ENCODE measurements around the gene MAPK8IP3. TPM values are rescaled to one million over a fixed set of nuclear protein-coding genes. Genes with fewer than 3 reads are reported as not detected.

The MAPK8IP3 gene
- total RNA-seq, 2 experiments from 2014 or later: 57.1 to 57.4 TPM

DNA sequence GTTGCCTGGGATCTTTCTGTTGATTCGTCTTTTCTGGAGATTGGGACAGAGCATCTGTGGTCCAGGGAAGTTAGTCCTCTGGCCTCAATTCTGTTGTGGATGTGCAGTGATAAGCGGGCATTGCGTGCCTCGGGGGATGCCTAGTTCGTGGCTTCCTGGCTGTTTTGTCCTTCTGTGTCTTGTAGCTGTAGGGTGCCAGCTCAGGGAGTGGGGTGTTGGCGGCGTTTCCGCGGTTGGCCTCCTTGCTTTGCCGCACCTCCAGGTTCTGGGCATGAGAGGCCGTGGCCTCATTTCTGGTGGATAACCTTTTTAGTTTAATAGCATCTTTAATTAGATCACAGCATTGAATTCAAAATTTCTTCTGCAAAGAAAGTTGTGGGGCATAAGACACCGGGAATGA is 29.3 kb upstream of the MAPK8IP3 start:
- POLR2A ChIA-PET: interaction anchor here (0.5 kb wide), 1 partner anchor 29 kb away, joined by 4 read pairs; no protein-coding TSS in a partner anchor
- CTCF ChIA-PET: no interaction called here

DNA sequence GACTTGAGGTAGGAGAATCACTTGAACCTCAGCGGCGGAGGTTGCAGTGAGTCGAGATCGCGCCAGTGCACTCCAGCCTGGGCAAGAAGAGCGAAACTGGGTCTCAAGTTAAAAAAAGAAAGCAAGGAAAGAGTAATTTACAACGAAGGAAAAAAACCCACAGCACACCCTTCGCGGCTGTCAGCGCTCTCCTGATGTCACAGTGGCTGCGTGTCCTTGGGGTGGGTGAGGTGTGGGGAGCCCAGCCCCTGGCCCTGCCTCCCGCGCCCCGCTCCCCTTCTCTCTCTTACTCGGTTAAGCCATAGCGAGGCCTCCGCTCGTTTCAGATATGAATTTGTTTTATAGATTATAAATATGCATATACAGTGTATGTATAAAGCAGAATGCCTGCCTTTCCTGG is 28.7 kb upstream of the MAPK8IP3 start:
- ChIA-PET CTCF (interaction anchor here (0.9 to 2.2 kb wide), 3 partner anchors 14 to 249 kb away, joined by 3 to 16 read pairs (median 5); partner anchors contain the start of gene MAPK8IP3), POLR2A (interaction anchor here (1.4 to 2.0 kb wide), 2 partner anchors 29 to 67 kb away, joined by 4 to 16 read pairs; partner anchors contain the start of gene MAPK8IP3)

GRCh38 chr16:1677942-1678499 is 28.0 kb upstream of the MAPK8IP3 start, which contains the start of gene JPT2:
Gene JPT2, plus strand, starts transcription at chr16:1678279. Its CDS starts 34 bp downstream, at chr16:1678313.
- CTCF ChIA-PET: interaction anchor here (0.8 to 2.2 kb wide), 4 partner anchors 13 to 249 kb away, joined by 3 to 16 read pairs (median 4); partner anchors contain the start of genes MAPK8IP3, NUBP2 and SPSB3

DNA sequence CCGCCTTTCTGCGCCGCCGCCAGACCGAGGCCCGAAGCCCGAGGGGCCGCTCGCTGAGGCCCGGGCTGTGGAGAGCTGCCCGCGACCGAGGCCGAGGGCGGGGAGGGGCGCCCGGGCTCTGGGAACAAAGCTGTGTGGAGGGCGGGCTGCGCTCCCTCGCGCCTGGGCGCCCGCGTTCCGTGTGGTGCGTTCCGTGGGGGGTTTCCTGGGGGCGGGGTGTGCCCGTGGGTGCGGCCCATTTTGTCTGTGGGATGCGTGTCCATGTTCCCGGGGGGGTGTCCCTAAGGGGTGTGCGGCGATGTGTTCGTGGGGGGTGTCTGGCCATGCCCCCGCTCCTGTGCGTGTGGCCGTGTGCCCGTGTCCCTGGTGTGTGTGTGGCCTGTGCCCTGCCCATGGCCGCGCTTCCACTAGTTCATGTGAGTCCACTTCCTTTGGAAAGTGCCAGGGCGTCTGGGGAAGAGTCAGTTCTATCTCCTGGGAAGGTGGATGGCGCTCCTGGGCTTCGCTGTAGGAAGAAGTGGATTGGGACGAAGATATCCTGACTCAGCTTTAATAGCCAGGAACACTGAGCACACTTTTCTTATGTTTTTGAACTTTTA is 27.4 kb upstream of the MAPK8IP3 start:
- CTCF ChIA-PET: interaction anchor here (0.8 to 2.2 kb wide), 3 partner anchors 28 to 250 kb away, joined by 3 to 16 read pairs (median 5); partner anchors contain the start of genes MAPK8IP3, NUBP2 and SPSB3
- POLR2A ChIA-PET: interaction anchor here (0.9 to 2.0 kb wide), 3 partner anchors 27 to 286 kb away, joined by 3 to 16 read pairs (median 4); partner anchors contain the start of genes MAPK8IP3 and RPS2

More at GRCh38 chr16:1677942-1678499, 28.0 kb upstream of the MAPK8IP3 start, which contains the start of gene JPT2:
- POLR2A ChIA-PET: interaction anchor here (0.6 to 2.0 kb wide), 4 partner anchors 28 to 287 kb away, joined by 3 to 16 read pairs (median 4); partner anchors contain the start of genes MAPK8IP3 and RPS2

GRCh38 chr16:1680361-1680760 is 25.6 kb upstream of the MAPK8IP3 start:
- POLR2A ChIA-PET: no interaction called here
- CTCF ChIA-PET: interaction anchor here (1.3 kb wide), 1 partner anchor 26 kb away, joined by 3 read pairs; the partner anchor contains the start of gene MAPK8IP3

DNA sequence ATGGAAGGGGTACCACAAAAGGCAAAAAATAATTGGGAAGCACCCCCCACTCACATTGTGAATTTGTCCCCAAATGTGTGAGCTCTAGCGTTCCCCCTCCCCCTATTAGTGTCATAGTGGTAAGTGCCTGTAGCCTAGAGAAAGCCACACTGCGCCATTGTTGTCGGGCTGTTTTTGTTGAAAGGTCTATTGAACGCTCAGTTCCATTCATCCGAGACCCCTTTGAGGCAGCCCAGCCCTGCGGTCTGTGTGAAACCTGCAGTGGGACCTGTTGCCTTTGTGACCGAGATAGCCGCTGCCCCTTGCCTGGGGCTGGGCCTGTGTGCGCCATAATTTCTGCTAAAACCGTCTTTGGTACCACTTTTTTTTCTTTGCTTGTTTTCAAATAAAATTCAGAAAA is 25.0 kb upstream of the MAPK8IP3 start:
- CTCF ChIA-PET: no interaction called here
- POLR2A ChIA-PET: no interaction called here

- ChIA-PET CTCF (interaction anchor here (1.6 kb wide), 1 partner anchor 18 kb away, joined by 4 read pairs; the partner anchor contains the start of gene MAPK8IP3), POLR2A (no interaction called here)
Measured at GRCh38 chr16:1687427-1688316, 18.3 kb upstream of the MAPK8IP3 start.

GRCh38 chr16:1688807-1689560 is 17.0 kb upstream of the MAPK8IP3 start:
- POLR2A ChIA-PET: interaction anchor here (0.7 kb wide), 1 partner anchor 18 kb away, joined by 3 read pairs; no protein-coding TSS in a partner anchor
- CTCF ChIA-PET: no interaction called here

GRCh38 chr16:1689853-1690252 is 16.1 kb upstream of the MAPK8IP3 start:
- CTCF ChIA-PET: no interaction called here
- POLR2A ChIA-PET: no interaction called here

DNA sequence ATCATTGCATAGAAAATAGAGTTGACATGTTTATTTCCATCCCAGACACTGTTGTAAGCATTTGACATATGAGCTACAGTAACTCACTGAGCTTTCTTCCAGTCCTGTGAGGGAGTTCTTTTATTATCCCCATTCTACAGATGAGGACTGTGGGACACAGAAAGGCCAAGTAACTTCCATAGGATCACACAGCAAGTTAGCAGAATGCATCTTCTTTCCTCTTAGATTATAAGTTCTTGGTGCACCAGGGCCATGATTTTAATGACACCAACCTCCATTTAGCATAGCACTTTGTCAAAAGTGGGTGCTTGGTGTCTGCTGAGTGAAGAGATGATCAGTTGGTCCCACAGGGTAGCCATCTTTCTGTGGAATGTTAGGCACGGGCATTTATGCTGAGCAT is 15.2 kb upstream of the MAPK8IP3 start:
- ChIA-PET CTCF (interaction anchor here (1.2 kb wide), 1 partner anchor 13 kb away, joined by 3 read pairs; the partner anchor contains the start of gene JPT2), POLR2A (interaction anchor here (0.6 kb wide), 1 partner anchor 15 kb away, joined by 3 read pairs; the partner anchor contains the start of gene MAPK8IP3)

DNA sequence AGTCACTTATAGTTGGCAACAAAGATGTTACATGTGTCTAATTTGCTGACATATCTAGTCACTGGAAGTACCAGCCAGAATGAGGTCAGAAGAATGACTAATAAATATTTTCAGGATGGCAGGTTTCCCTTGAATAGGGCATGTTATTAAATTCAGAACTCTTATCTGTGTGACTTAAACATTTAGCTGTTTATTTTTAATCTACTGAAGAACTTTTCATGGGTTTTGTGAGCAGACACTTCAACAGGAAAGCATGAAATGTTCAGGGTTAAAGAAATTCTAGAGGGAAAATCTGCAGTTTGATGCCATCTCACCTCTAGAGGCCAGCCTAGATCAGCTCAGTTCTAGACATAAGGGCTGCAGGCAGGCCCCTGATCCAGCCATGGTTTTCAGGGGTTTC is 14.7 kb upstream of the MAPK8IP3 start:
- CTCF ChIA-PET: interaction anchor here (1.2 kb wide), 1 partner anchor 13 kb away, joined by 3 read pairs; the partner anchor contains the start of gene JPT2
- POLR2A ChIA-PET: interaction anchor here (0.6 kb wide), 1 partner anchor 15 kb away, joined by 3 read pairs; the partner anchor contains the start of gene MAPK8IP3

- CTCF ChIA-PET: interaction anchor here (1.2 kb wide), 1 partner anchor 14 kb away, joined by 3 read pairs; the partner anchor contains the start of gene JPT2
Measured at GRCh38 chr16:1691956-1692355, 14.0 kb upstream of the MAPK8IP3 start.

GRCh38 chr16:1696863-1697262 is 9.1 kb upstream of the MAPK8IP3 start:
- CTCF ChIA-PET: interaction anchor here (0.7 kb wide), 1 partner anchor 9 kb away, joined by 4 read pairs; the partner anchor contains the start of gene MAPK8IP3
- POLR2A ChIA-PET: no interaction called here

More at GRCh38 chr16:1691956-1692355, 14.0 kb upstream of the MAPK8IP3 start:
- POLR2A ChIA-PET: no interaction called here

- CTCF ChIA-PET: interaction anchor here (0.6 kb wide), 1 partner anchor 237 kb away, joined by 3 read pairs; no protein-coding TSS in a partner anchor
- POLR2A ChIA-PET: no interaction called here
Measured at GRCh38 chr16:1698680-1699079, 7.3 kb upstream of the MAPK8IP3 start.

DNA sequence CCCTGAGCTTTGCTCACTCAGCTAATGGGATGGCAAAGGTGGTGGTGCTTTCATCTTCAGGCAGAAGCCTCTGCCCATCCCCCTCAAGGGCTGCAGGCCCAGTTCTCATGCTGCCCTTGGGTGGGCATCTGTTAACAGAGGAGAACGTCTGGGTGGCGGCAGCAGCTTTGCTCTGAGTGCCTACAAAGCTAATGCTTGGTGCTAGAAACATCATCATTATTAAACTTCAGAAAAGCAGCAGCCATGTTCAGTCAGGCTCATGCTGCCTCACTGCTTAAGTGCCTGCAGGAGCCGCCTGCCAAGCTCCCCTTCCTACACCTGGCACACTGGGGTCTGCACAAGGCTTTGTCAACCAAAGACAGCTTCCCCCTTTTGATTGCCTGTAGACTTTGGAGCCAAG is 5.7 kb upstream of the MAPK8IP3 start:
- CTCF ChIA-PET: no interaction called here
- POLR2A ChIA-PET: no interaction called here

DNA sequence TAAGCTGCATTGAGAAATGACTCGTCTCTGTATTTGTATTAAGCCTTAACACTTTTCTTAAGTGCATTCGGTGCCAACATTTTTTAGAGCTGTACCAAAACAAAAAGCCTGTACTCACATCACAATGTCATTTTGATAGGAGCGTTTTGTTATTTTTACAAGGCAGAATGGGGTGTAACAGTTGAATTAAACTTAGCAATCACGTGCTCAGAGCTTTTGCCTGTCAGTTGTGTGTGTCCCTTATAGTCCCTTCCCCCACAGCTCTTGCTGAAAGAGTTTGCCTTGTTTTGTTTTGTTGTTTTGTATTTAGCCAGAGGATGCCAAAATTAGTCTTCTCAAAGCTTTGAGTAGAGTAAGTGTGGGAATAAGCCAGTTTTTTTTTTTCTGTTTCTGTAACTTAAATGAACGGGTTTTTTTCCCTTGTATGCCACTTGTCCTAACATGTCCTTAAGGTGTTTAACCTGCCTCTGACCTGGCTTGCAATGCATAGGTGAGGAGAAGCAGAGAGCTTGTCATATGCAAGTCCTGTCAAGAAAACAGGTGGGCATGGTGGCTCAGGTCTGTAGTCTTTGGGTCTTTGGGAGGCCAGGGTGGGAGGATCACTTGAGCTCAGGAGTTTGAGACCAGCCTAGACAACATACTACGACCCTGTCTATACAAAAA is 4.6 kb upstream of the MAPK8IP3 start:
- POLR2A ChIA-PET: no interaction called here
- CTCF ChIA-PET: no interaction called here

DNA sequence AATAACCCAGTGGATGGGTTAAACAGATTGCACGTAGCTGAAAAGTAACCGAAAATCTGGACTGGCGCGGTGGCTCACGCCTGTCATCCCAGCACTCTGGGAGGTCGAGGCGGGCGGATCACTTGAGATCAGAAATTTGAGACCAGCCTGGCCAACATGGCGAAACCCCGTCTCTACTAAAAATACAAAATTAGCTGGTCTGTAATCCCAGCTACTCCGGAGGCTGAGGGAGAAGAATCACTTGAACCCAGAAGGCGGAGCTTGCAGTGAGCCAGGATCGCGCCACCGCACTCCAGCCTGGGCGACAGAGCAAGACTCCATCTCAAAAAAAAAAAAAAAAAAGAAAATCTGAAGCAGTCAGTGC is 689 bp upstream of the MAPK8IP3 start:
- POLR2A ChIA-PET: interaction anchor here (0.6 to 2.6 kb wide), 15 partner anchors 14 to 509 kb away, joined by 3 to 16 read pairs (median 4); partner anchors contain the start of genes CLCN7, EME2, JPT2 and MRPS34
- CTCF ChIA-PET: interaction anchor here (0.7 to 2.2 kb wide), 18 partner anchors 8 to 172 kb away, joined by 3 to 16 read pairs (median 4); partner anchors contain the start of genes EME2, JPT2, MRPS34 and NME3
